ENCODE measurements around the gene TTC9B. TPM values are rescaled to one million over a fixed set of nuclear protein-coding genes. Genes with fewer than 3 reads are reported as not detected.

The TTC9B gene
- total RNA-seq, 1 experiment from 2014 or later: not detected

DNA sequence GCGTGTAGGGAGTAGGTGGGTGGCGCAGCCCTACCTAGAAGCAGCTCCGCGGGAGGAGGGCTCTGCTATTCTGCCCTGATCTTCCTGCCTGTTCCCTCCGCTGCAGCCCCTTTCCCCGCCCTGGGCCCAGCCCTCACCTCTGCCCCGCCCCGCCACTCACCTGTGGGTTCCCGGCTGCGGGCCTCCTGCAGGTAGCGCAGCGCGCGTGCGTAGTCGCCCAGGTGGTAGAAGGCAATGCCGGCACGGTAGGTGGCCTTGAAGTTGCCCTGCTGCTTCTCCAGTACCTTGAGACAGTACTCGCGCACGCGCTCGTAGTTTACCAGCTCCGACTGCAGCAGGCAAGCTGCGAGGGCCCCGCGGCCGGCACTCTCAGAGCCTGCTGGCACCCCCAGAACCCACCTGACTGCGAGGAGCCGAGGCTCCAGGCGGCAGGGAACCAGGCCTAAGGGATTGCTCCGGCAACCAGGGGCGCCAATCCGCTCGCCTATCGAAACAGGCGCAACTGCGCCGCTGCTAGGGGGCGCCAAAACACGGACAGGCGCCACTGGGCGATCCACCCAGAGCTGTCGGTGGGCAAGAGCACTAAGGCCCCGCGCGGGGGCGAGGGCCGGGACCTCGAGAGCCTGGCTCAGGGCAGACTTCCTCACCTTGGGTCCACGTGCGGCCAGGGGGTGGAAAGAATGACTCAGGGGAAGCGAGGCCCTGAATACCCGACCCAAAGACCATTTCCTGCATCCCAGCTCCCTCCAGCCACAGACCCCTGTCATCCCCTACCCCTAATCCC, 965 bp downstream of the TTC9B start:
- Histone ChIP-seq H3K4me3 (ENCODE audit: insufficient read depth, low read depth, low read length) (peak overlapping the region; percentile 30; the same call in 1 of the 2 replicates), H3K27me3 (ENCODE audit: control insufficient read depth, insufficient read depth, low read length) (peaks cover 24% of the 10 kb centered on the region), H3K36me3 (replicated peaks; ENCODE audit: control insufficient read depth, insufficient read depth, low read length) (0 out of 2 replicates have a peak, but pooled peaks cover 1% of the 10 kb centered on the region)
- peak; percentile 91 for DNase-seq

DNA sequence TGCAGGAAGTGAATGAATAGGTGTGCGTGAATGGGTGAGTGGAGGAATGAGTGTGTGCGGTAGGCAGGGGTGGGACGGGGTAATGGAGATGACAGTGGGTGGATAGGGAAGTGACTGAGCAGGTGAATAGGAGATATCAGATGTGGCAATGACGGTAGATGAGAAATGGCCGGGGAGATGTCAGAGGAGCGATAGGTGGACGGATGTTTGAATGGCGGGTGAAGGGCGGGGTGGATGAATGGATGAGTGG, 1.5 kb downstream of the TTC9B start:
- Histone ChIP-seq H3K27me3 (ENCODE audit: control insufficient read depth, insufficient read depth, low read length) (peaks cover 24% of the 10 kb centered on the region), H3K36me3 (replicated peaks; ENCODE audit: control insufficient read depth, insufficient read depth, low read length) (0 out of 2 replicates have a peak, but pooled peaks cover 1% of the 10 kb centered on the region), H3K4me3 (ENCODE audit: insufficient read depth, low read depth, low read length) (peak overlapping the region; percentile 30; the same call in 1 of the 2 replicates)
- no peak for DNase-seq

DNA sequence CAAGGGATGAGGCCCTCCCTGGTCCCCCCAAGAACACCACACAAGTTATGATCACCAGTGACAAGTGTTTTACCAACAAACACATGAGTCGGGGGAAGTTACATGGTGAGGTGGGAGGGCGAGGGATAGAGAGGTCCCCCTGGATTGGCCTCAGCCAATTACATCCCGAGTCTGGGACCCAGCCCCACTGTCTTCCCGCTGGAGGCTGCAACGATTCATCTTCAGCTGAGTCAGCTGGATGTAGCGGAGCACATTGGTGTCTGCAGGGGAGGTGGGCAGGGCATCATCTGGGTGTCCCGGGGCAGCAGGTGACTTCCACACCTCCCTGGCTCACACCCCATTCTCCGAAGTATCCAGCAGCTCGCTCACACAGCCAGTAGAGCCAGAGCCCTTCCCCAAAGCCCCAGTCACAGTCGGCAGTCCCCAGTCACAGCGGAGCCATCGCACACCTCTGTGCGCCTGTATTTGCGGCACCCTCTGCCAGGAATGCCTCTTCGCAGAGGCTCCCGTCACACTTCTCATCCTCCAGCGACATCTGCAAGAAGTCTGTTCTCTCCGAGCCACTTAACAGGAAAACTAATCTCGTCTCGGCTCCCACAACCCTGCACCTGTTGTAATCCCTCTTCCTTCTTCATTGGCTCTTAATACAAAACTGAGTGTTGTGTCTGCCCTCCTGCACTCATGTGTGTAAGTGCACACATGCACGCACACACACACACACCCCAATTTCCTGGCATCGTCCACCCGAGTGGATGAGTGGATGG, 2.0 kb downstream of the TTC9B start:
- peaks cover 24% of the 10 kb centered on the region for H3K27me3 ChIP-seq (ENCODE audit: control insufficient read depth, insufficient read depth, low read length)
- DNase-seq: peak; percentile 72
- no peak overlapping the region; the same call in 1 of the 2 replicates for H3K4me3 ChIP-seq (ENCODE audit: insufficient read depth, low read depth, low read length)
- H3K36me3 ChIP-seq (replicated peaks; ENCODE audit: control insufficient read depth, insufficient read depth, low read length): 0 out of 2 replicates have a peak, but pooled peaks cover 1% of the 10 kb centered on the region

DNA sequence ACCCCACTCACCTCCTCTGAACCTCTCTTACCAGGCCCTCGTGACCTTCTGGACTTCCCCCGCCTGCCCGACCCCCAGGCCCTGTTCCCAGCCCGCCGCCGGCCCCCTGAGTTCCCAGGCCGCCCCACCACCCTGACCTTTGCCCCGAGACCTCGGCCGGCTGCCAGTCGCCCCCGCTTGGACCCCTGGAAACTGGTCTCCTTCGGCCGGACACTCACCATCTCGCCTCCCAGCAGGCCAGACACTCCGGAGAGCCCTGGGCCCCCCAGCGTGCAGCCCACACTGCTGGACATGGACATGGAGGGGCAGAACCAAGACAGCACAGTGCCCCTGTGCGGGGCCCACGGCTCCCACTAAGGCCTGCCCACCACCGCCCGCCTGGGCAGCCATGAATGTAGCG, 3.2 kb downstream of the TTC9B start:
- Histone ChIP-seq H3K36me3 (replicated peaks; ENCODE audit: control insufficient read depth, insufficient read depth, low read length) (0 out of 2 replicates have a peak, but pooled peaks cover 1% of the 10 kb centered on the region), H3K4me3 (ENCODE audit: insufficient read depth, low read depth, low read length) (no peak overlapping the region), H3K27me3 (ENCODE audit: control insufficient read depth, insufficient read depth, low read length) (peaks cover 24% of the 10 kb centered on the region)
- peak; percentile 41 for DNase-seq

DNA sequence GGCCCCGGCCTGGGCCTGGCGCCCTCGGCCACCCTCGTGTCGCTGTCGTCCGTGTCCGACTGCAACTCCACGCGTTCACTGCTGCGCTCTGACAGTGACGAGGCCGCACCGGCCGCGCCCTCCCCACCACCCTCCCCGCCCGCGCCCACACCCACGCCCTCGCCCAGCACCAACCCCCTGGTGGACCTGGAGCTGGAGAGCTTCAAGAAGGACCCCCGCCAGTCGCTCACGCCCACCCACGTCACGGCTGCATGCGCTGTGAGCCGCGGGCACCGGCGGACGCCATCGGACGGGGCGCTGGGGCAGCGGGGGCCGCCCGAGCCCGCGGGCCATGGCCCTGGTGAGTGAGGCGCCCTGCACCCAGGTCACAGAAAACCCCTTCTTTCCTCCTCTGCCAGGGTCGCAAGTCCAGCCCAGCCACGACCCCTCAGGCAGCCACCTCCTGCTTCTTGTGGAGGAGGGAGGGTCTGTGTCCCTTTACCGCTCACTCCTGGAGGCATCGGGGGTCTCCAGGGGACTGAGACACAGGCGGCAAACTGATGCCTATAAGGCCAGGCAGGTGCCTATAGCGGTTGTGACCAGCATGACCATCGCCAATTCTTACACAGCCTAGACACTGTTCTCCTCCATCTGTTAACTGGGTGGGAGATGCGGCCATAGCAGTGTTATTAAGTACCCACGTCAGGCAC, 4.2 kb downstream of the TTC9B start:
- Histone ChIP-seq H3K27me3 (ENCODE audit: control insufficient read depth, insufficient read depth, low read length) (peaks cover 20% of the 10 kb centered on the region), H3K4me3 (ENCODE audit: insufficient read depth, low read depth, low read length) (no peak overlapping the region), H3K36me3 (replicated peaks; ENCODE audit: control insufficient read depth, insufficient read depth, low read length) (0 out of 2 replicates have a peak, but pooled peaks cover 1% of the 10 kb centered on the region)
- DNase-seq: peak; percentile 47

DNA sequence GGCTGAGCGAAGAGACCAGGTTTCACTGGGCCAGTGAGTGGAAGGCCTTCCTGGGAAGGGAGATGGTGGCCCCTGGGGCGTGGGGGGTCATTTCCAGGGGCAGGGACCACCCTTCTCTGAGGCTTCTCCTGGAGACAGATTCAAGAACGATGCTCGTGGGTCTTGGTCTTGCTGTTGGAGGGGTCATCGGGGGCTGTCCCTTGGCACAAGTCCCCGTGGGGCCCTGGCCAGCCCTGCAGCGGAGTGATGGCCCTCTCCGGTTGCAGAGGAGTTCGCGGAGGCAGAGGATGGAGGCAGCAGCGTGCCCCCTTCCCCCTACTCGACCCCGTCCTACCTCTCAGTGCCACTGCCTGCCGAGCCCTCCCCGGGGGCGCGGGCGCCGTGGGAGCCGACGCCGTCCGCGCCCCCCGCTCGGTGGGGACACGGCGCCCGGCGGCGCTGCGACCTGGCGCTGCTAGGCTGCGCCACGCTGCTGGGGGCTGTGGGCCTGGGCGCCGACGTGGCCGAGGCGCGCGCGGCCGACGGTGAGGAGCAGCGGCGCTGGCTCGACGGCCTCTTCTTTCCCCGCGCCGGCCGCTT, 4.8 kb downstream of the TTC9B start:
- Histone ChIP-seq H3K36me3 (replicated peaks; ENCODE audit: control insufficient read depth, insufficient read depth, low read length) (0 out of 2 replicates have a peak, but pooled peaks cover 1% of the 10 kb centered on the region), H3K4me3 (ENCODE audit: insufficient read depth, low read depth, low read length) (no peak overlapping the region), H3K27me3 (ENCODE audit: control insufficient read depth, insufficient read depth, low read length) (peaks cover 18% of the 10 kb centered on the region)
- DNase-seq: peak; percentile 54

DNA sequence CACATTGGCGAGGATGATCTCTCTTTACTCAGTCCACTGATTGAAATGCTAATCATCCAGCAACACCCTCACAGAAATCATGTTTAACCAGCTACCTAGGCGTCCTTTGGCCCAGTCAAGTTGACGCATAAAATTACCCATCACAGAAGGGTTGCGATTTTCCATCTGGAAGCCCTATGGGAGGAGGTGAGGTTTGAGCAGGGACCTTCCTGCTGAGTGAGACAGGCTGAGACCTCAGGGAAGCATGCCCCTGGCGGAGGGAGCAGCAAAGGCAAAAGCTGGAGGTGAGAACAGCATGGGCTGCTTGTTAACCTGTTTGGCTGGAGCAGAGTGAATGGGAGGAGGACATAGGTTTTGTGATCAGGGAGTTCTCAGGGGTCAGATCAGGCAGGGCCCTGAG, 7.3 kb downstream of the TTC9B start:
- peak; percentile 85 for DNase-seq

DNA sequence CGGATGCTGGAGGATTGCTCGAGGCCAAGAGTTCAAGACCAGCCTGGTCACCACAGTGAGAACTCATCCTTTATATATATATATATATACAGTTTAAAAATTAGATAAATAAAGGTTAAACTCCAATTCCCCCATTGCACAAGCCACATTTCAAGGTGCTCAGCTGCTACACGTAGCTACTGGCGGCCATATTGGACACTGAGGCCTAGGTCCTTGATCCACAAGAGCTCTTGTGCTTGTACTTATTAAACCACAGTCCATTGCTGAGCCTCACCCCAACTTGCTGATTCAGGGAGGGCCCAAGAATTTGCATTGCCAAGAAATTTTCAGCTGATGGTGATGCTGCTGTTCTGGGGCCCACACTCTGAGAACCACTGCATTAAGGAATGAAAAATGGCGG, 9.6 kb downstream of the TTC9B start:
- Histone ChIP-seq H3K36me3 (replicated peaks; ENCODE audit: control insufficient read depth, insufficient read depth, low read length) (peaks cover 1% of the 10 kb centered on the region; the same call in 1 of the 2 replicates), H3K4me3 (ENCODE audit: insufficient read depth, low read depth, low read length) (no peak overlapping the region), H3K27me3 (ENCODE audit: control insufficient read depth, insufficient read depth, low read length) (no peaks in the 10 kb centered on the region)
- no peak for DNase-seq

More for the DNA sequence above, 7.3 kb downstream of the TTC9B start:
- no peaks in the 10 kb centered on the region for H3K27me3 ChIP-seq (ENCODE audit: control insufficient read depth, insufficient read depth, low read length)
- H3K4me3 ChIP-seq (ENCODE audit: insufficient read depth, low read depth, low read length): no peak overlapping the region
- H3K36me3 ChIP-seq (replicated peaks; ENCODE audit: control insufficient read depth, insufficient read depth, low read length): peaks cover 1% of the 10 kb centered on the region; the same call in 1 of the 2 replicates

DNA sequence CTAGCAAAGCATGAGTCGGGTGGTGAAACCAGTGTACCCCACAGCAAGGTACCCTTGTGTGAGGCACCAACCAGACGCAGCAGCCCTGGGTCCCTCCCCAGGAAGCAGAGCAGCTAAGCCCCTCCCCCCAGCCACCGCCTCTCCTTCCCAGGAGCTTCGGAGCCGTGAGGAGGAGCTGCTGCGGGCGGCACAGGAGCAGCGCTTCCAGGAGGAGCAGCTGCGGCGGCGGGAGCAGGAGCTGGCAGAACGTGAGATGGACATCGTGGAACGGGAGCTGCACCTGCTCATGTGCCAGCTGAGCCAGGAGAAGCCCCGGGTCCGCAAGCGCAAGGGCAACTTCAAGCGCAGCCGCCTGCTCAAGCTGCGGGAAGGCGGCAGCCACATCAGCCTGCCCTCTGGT, 12.4 kb downstream of the TTC9B start:
- Histone ChIP-seq H3K27me3 (ENCODE audit: control insufficient read depth, insufficient read depth, low read length) (no peaks in the 10 kb centered on the region), H3K4me3 (ENCODE audit: insufficient read depth, low read depth, low read length) (no peak overlapping the region), H3K36me3 (replicated peaks; ENCODE audit: control insufficient read depth, insufficient read depth, low read length) (no peaks in the 10 kb centered on the region; the same call in 1 of the 2 replicates)
- peak; percentile 78 for DNase-seq

DNA sequence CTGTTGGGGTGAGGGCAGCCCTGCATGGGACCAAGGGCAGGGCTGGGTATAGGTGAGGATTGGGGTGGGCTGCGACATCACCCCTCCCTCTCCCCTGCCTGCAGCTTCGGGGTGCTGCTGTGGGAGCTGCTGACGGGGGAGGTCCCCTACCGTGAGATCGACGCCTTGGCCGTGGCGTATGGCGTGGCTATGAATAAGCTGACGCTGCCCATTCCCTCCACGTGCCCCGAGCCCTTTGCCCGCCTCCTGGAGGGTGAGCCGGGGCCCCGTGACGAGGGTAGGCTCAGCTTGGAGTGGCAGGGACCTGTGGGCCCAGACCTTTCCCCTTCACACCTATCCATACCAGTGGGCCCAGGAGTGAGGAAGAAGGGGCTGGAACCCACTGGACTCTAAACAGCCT, 13.8 kb downstream of the TTC9B start:
- H3K4me3 ChIP-seq (ENCODE audit: insufficient read depth, low read depth, low read length): no peak overlapping the region
- DNase-seq: peak; percentile 41
- H3K27me3 ChIP-seq (ENCODE audit: control insufficient read depth, insufficient read depth, low read length): no peaks in the 10 kb centered on the region
- no peaks in the 10 kb centered on the region; the same call in 1 of the 2 replicates for H3K36me3 ChIP-seq (replicated peaks; ENCODE audit: control insufficient read depth, insufficient read depth, low read length)

DNA sequence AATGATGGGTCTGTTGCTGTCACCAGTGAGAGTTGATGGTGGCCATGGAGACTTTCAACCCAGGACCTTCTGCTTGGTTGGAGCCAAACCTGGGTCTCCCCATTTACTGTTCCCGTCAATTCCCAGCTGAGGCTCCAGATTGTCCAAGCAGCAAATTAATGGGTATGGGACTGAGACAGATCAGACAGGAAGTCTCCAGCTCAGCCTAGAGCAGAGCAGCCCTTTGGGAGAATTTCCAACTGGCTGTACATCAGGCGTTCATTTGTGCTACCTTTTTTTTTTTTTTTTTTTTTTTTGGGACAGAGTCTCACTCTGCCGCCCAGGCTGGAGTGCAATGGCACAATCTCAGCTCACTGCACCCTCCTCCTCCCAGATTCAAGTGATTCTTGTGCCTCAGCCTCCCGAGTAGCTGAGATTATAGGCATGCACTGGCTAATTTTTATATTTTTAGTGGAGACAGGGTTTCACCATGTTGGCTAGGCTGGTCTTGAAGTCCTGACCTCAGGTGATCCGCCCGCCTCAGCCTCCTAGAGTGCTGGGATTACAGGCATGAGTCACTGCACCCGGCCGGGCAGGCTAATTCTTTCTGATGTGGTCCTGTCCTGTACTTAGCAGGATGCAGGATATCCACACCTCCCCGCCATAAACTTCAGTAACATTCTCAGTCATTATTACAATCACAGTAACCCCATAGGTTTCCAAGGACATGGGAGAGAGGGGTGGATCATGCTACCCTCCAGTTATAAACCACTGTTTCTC, 17.7 kb downstream of the TTC9B start:
- no peaks in the 10 kb centered on the region for H3K27me3 ChIP-seq (ENCODE audit: control insufficient read depth, insufficient read depth, low read length)
- DNase-seq: no peak
- H3K36me3 ChIP-seq (replicated peaks; ENCODE audit: control insufficient read depth, insufficient read depth, low read length): no peaks in the 10 kb centered on the region
- H3K4me3 ChIP-seq (ENCODE audit: insufficient read depth, low read depth, low read length): no peak overlapping the region

DNA sequence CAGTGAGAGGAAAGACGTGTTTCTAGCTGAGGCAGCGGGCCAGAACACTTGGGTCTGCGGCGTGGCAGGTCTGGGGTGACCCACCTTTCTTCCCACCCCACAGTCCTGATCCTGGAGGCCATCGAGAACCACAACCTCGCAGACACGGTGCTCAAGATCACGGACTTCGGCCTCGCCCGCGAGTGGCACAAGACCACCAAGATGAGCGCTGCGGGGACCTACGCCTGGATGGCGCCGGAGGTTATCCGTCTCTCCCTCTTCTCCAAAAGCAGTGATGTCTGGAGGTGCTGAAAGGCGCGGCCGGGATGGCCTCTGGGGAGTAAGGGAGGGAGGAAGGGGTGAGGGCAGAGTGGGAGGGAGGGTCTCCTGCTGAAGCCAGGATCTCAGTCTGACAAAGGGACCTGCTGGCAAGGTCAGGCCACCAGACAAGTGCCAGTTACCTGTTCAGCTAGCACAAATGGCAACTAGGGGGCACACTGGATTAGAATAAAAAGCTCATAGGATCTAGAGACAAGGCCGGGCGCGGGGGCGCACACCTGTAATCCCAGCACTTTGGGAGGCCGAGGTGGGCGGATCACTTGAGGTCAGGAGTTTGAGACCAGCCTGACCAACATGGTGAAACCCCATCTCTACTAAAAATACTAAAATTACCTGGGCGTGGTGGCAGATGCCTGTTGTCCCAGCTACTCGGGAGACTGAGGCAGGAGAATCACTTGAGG, 19.8 kb downstream of the TTC9B start:
- Histone ChIP-seq H3K27me3 (ENCODE audit: control insufficient read depth, insufficient read depth, low read length) (no peaks in the 10 kb centered on the region), H3K36me3 (replicated peaks; ENCODE audit: control insufficient read depth, insufficient read depth, low read length) (no peaks in the 10 kb centered on the region), H3K4me3 (ENCODE audit: insufficient read depth, low read depth, low read length) (no peak overlapping the region)
- no peak for DNase-seq

DNA sequence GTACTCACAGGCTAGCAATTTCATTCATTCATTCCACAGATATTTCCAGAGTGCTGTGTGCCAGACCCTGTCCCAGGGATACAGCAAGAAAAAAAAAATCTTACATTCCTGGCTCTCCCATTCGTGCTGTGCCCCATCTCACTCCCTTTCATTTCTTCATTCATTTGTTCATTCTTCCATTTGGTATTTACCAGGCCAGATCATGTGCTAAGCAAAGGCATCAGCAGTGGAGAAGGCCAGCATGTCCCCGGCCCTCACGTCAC, 24.7 kb downstream of the TTC9B start:
- Histone ChIP-seq H3K4me3 (ENCODE audit: insufficient read depth, low read depth, low read length) (no peak overlapping the region), H3K27me3 (ENCODE audit: control insufficient read depth, insufficient read depth, low read length) (0 out of 2 replicates have a peak, but pooled peaks cover 1% of the 10 kb centered on the region)

More for the DNA sequence above, 24.7 kb downstream of the TTC9B start:
- no peaks in the 10 kb centered on the region for H3K36me3 ChIP-seq (replicated peaks; ENCODE audit: control insufficient read depth, insufficient read depth, low read length)
- no peak for DNase-seq
